Measurements from ENCODE around the gene THADA.
A peak's percentile ranks its signal among the peaks of the same experiment; 100 is the strongest.

THADA gene

DNA sequence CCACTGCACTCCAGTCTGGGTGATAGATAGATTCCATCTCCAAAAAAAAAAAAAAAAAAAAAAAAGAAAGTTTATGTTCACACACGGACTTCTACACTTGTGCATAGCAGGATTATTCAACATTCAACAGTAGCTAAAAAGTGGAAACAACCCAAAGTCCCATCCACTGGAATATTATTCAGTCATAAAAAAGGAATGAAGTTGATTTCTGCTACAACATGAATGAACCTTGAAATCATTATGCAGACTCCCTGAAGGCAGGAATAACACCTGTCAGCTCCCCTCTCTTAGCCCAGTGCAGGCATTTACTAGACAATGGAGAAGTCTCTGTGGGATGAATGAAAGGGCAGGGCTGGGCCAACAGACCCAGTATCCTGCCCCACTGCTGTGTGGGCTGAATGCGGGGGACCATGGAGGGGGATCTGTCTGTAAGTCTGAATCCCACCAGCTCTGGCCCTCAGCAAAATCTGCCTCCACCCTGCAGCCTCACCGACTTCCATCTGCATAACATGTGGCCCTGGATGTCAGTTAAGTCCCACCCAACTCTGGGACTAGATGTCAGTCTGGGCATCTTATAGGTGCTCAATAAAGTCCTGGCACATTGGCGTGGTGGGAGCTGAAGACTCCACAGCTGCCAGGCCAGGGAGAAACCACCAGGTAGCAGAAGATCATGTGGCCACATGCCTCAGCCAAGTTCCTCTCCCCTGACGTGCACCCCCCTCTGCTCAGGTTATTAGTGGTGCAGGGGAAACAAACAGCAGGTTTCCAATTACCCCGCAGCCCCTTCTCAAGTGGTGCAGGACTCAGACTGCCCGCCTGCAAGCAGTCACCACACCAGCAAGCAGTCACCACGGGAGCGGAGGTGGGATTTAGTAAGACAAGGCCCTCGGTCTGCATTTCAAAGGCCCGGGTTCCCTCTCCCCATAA is 378.3 kb downstream of the THADA start:
- no peak for DNase-seq

DNA sequence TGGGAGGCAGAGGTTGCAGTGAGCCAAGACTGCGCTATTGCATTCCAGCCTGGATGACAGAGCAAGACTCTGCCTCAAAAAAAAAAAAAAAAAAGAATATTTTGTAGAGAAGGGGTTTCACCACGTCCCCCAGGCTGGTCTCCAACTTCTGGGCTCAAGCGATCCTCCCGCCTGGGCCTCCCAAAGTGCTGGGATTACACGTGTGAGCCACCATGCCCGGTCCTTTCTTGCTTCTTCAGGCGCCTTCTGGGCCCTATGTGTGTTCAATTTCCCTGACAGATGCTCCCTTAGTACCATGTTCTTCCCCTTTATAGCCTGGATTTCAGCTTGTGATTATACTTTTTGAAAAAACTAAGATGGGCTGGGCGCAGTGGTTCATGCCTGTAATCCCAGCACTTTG is 379.2 kb downstream of the THADA start:
- DNase-seq: no peak

DNA sequence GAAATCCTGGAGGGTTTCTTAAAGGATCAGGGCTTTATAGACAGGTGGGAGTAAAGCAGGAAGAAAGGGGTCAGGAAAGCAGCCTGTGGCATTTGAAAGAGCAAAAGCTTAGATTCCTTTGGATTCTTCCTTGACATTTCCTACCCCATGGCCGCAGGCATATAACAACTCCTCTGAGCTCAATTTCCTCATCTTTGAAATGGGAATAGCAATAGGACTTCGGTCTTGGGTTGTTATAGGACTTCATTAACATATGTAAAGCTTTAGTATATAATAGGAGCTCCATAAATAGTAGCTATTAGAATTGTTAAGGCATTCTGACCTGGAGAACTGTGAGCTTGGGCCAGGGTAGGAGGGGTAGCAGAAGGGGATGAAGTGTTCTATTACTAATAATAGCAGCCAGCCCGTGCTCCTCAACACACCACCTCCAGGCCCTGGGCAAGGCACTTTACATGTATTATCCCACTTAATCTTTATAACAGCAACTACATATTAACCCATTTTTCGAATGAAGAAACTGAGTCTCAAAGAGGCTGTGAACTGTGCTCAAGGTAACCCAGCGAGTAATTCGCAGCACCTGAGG is 380.1 kb downstream of the THADA start:
- no peak for DNase-seq

DNA sequence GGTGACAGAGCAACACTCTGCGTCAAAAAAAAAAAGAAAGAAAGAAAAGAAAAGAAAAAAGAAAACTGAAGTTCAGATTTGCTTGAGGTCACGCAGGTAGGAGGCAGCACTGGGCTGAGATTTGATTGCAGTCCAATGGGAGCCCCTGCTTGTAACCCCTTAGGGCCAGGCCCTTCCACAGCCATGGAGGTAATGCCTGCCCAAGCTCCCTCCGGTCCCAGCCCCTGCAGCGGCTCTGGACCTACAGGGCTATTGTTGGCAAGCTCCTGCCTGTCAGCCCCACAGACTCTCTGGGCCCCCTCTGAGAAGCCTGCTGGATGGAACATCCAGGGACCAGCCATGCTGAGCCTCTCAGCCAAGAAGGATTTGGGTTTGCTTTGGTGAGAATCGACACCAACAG is 381.6 kb downstream of the THADA start:
- DNase-seq: no peak

DNA sequence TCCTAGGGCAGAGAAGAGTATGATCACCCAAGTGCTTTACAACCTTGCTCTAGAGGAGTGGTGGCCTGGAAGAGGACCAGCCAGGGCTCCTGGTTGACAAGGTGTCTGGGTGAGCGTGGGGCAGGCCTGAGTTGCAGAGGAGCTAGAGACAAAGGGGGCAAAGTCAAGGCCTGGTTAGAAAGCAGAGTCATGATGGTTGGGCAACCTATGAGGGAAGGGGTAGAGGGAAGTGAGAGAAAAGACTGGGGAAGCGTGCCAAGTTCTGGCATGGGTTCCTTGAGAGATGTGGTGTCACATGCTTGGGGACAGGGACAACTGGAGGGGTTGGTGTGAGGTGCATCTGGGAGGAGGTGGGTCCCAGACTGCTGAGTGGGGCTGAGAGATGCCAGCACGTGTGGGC is 382.9 kb downstream of the THADA start:
- peak in 15 of 58 donors; percentile 7 to 38 (median 22) for DNase-seq

DNA sequence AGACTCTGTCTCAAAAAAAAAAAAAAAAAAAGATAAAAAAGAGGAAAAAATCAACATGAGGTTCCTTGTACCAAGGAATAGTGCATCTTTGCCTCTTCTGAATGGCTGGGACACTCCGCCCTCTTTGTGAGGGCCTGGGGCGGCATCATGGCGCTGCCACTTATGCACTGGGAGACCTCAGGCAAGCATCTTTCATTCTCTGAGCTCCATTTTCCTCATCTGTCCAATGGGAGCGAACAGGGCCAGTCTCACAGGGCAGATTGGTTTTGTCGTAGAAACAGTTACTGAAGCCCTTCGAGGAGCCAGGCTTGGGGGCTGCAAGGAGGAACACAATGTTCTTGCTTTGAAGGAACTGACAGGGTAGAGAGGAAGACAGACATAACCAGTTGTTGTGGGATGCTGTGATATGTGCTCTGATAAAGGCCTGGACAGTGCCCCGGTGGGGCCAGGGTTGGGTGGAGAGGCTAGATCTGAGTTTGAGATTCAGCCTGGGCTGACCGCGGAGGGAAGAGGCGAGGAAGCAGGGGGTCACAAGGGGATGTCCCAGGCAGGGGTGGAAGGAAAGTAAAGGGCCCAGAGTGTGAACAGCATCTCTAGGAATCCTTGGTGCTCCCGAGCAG is 383.5 kb downstream of the THADA start:
- no peak for DNase-seq

DNA sequence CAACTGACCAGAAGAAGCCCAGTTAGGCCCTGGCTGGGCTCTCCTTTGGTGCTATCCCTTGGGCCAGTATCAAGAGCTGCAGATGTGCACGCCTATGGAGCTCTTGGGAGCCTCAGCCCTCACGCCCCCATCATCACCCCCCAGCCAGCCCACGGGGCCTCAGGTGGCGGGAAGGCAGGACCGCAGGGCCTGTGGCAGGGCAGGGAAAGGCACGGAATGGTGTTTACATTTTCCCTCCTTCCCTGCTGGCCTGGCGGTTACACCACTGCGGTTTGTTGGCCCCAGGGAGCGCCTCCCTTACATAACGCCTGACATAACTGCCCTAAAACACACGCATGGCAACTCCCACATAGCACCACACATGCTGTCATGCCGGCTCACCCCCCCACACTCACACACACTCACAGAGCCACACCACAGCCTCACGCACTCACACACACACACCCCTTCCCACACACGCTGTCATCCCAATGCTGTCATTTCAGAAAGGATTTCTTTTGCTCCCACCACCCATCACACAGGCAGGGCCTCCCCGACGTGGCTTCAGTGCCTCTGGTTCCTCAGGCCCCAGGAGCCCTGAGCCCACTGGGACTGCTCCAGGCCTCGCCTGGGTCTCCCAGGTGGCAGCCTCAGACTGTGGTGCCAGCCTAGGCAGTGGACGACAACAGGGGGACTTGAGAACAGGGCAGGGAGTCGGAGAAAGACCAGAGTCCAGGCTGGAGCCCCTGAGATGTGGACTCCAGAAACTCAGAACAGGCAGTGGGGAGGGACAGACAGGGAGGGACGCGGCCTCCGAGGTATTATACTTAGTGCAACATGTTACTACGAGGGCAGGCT is 385.2 kb downstream of the THADA start:
- peak in 3 of 58 donors; percentile 9 to 51 (median 35) for DNase-seq

DNA sequence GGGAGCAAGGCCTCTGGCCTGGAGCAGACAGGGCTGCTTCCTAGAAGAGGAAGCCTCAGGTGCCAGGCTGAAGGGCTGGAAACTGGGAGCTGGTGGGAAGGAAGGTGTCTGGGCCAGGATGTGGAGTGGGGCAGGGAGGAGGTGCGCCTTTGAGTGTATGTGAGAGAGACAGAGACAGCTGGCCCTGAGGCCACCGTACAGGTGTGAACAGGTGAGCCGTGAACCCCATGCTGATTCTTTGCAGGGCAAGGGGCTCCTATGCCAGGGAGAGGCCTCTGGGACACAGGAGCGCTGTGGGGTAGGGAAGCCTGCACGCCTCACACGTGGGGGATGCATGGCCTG is 385.7 kb downstream of the THADA start:
- no peak for DNase-seq

DNA sequence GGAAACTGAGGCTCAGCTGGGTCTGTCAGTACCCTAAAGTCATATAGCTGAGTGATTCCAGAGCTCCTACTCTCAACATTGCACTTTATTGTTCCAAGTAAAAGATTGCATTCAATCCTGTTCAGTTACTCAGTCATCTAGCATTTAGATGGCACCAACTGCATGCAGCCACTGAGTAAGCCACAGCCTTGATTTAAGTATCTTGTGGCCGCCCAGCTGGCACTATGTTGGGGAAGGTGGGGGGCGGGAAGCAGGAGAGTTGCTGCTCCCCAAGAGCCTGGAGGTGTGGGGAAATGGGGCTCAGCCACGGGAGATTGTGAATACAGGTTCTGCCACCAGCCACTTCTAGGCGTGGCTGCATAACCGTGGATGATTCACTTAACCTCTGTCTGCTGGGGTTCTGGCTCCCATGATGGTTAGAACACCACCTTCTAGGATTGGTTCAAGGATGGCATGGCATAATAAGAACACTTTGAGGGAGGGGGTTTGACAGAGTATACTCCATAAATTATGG is 386.6 kb downstream of the THADA start:
- DNase-seq: no peak

DNA sequence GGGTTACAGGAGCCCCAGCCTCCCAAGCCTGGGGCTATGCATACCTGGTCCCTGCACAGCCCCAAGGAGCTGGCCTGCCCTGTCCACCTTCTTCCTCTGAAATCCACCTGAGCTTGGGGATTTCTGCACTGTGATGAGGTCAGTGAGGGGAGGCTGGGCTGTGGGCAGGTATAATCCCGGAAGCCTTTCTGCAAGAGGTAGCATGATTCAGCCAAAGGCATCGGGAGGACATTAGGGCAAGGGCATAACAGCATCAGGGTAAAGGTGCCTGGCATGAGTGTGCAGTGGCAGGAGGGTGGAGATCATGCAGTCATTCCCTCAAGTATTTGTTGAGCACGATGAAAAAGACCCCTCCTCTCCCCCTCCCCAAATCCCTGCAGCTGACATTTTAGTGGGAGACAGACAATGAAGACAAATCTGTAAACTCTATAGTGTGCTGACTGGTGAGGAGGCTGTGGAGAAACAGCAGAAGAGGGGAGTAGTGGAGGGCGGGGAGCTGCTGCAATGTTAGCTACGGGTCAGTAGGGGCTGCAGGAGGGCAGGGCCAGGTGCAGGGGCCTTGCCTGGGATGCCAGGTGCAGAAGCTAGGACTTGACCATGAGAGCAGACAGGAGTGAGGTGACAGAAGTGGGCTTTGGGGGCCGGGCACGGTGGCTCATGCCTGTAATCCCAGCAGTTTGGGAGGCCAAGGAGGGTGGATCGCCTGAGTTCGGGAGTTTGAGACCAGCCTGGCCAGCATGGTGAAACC is 388.1 kb downstream of the THADA start:
- DNase-seq: no peak

DNA sequence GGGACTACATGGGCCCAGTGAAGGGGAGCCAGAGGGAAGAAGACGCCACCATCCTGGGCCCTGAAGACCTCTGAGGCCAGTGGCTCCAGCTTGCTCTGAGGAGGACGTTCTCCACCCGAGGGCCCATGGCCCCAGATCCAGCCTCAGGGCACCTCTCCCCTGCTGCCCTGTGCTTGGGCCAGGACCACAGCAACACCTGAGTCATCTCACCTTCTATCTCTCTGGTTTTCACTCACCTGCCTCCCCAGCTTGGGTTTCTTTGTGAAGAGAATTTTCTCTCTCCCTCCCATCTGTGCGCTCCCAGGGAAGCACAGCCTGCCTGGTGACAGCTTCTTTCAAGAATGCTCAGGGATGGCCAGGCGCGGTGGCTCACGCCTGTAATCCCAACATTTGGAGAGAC is 389.2 kb downstream of the THADA start:
- DNase-seq: no peak

DNA sequence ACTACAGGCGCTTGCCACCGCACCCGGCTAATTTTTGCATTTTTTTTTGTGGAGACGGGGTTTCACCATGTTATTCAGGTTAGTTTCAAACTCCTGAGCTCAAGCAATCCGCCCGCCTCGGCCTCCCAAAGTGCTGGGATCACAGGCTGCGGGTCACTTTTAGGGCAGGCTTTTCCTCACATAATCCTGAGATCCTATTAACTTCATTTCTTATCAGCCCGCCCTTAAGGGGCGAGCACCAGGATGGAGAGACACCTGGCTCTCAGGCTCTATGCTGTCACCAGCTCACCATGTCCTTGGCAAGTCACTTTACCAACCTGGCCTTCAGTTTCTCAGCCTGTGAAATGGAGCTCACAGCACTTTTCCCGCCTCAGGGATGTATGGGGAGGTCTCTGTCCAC is 392.5 kb downstream of the THADA start:
- no peak for DNase-seq

DNA sequence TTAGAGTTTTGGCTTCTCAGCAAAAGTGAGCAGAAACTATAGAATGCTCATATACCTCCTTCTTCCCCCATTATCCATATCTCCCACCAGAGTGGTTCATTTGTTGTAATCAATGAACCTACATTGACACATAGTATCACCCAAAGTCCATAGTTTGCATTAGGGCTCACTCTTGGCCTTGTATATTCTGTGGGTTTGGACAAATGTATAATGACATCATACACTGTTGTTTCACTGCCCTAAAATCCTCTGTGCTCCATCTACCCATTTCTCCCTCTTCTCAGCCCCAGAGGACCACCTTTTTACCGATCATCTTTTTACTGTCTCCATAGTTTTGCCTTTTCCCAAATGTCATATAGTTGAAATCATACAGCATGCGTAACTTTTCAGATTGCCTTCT is 393.5 kb downstream of the THADA start:
- no peak for DNase-seq

DNA sequence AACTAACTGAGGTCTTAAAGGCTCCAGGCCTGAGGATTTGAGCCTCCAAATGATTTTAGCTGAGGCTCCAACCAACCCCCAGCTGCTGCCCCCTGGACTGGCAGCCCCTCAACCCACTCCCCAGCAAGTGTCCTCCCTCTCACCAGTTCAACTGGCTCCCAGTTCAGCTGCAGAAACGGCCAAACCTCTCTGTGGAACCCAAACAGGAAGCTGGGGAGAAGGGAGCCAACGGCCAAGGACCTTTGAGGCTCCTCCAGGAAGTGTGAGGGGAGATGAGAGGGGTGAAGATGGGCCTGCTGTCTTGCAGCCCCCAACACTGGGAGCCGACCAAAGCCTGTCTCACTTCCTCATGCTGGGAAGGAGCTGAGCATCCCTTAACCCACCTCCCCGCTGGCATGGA is 394.3 kb downstream of the THADA start:
- no peak for DNase-seq

DNA sequence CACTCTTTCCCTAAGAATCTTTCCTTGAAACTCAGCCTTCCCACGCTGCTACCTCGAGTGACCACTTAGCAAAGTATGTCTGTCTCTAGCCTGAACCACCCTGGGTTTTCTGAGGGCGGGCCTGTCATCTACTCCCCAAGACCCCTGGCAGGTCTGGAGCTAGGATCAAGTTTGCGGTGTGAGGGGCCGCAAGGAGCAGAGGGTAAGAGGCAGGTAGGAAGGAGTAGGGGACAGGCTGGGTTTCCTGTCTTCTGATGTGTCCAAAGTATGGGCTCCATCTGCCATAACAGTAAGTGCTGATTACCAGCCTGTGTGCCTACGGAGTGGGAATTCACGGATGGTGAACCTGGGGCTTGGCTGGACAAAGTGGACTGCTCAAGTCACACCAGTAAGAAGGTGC is 394.8 kb downstream of the THADA start:
- no peak for DNase-seq

DNA sequence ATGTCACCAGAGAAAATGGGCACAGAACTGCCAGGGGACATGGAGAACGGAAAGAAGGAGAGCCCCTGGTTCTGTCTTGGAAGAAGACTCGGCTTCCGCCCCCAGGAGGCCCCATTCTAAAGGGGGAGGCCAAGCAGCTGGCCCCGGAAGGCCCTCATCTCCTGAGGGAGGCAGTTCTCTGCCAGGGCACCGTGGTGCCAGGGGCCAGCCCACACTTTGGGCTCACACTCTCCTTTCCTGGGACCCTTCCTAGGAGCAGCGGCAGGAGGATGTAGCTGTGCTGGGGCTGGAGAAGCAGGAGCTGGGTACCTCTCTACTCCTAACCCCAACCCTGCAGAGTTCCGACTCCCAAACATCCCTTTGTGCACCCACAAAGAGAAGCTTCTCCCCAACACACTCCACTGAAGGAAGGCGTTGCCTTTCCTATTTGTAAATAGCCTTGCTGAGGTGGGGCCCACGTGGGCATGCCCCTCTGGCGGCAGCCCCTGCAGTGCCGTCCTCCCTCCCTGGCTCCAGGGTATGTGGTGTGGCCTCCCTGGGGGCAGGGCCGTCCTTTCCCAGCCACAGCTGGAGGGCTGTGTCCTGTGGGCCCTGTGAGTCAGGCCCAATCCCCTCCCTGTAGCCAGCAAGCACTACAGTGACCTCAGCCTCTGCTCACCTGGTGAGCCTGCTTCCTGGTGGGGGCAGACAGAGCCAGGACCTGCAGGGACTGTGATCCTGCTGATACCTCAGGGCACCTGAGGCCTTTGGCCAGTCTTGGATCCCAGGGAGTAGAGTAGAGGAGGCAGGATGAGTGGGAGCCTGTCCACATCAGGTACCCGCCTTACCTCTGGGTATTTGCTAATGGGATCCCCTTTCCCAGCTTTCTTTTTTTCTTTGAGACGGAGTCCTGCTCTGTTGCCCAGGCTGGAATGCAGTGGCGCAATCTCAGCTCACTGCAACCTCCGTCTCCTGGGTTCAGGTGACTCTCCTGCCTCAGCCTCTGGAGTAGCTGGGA is 396.0 kb downstream of the THADA start:
- DNase-seq: no peak

DNA sequence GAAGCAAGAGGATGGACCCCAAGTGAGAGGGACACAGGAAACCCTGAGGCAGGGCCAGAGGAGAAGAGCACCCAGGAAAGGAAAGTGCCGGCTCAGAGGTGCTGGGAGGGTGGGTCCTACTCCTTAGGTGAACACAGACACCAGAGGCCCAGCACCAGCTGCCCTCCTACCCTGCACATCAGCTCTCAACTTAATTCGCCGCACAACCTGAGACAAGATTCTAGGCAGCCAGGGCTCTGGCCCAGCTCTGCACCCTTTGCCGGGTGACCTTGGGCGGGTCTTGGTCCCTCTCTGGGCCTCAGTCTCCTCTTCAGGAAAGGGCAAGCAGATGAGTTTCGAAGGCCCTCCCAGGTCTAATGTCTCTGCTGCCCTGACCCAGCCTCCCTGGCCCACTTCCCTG is 397.6 kb downstream of the THADA start:
- no peak for DNase-seq

DNA sequence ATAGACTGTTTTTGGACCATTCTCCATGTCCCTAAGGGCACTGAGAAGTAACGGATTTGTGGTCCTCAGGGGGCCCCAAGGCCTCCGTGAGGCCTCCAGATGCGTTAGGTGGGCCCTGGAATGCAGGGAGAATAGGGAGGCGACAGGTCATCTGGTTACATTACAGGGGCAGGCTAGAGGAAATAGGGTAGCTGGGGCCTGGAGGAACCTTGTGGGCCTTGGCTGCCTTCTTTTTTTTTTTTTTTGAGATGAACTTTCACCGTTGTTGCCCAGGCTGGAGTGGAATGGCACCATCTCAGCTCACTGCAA is 398.3 kb downstream of the THADA start:
- DNase-seq: no peak

DNA sequence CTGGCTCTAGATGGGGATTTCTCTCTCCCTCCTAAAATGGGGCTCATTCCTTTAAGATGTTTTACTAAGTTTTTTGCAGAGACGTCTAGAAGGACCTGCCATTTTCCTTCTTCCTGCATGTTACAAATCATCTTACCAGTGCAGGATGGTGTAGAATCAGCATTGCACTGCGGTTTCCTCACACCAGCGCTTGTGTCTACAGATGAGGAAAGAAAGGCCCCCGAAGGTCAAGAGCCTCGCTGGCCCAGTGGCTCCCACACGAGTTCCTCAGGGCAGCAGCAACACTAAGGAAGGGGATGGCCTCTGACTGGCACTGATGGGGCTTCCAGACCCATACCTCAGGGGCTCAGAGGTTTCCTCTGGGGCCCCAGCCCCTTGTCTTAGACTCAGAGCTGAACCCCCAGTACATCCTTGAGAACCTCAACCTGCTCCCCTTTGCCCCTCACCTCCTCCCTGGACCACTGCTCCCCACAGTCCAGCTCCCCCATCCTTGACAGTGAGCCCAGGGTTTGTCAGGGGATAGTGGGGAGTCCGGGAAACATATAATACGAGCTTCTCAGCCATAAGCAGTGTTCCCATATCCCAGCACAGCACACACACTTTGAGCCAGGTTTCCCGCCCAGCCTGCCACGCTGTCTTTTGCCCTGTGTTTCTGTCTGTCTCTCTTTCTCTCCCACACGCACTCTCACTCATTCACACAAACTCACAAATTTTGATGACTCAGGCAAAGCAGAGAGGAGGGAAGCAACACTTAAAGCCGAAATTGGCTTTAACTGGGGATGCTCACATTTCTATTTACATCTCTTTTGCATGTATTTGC is 398.9 kb downstream of the THADA start:
- peak in 1 of 58 donors; percentile 4 for DNase-seq

Measured in anterior cingulate cortex (tissue), 58 donors.